Hypothalamus (tissue), 51 donors: ENCODE data around the gene COL9A3.

Source experiments
- DNase-seq, 51 donors: peaks; one replicate each; lab custom pipeline; 2025; lab: John Stamatoyannopoulos, UW

COL9A3 gene

DNA sequence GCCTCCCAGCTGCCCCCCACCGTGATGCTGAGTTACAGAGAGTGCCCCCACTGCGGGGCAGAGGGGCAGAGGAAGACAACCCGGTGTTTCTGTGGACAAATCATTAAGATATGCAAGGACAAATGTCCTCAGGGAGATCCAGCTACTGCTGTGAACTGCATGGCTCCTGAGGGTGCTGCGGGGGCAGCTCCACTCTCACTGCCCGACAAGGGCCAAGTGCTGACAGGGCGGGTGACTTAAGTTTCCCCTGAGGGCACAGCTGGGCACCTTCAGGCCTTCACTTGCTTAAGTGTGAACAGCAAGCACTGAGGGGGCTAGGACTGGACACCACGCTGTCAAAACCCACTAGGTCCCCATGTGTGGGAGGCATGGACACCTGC lies 71.0 kb downstream of the COL9A3 start:
- DNase-seq: no peak

DNA sequence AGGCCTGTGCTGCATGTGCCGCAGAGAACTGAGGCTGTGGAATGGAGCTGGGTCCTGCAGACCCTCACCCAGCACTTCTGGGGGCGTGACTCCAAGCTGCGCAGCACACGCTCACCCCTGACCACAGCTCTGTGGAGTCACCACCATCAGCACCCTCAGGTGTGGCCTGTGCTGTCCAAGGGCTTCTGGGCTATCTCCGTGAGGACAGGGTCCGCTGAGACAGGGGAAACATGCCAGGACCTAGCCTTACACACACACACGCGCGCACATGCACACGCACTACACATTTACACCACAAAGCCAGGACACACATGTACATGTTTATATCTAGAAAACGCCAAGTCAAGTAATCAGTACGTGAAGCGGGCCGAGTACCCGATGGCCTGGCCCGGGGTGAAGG lies 71.6 kb downstream of the COL9A3 start:
- no peak for DNase-seq

DNA sequence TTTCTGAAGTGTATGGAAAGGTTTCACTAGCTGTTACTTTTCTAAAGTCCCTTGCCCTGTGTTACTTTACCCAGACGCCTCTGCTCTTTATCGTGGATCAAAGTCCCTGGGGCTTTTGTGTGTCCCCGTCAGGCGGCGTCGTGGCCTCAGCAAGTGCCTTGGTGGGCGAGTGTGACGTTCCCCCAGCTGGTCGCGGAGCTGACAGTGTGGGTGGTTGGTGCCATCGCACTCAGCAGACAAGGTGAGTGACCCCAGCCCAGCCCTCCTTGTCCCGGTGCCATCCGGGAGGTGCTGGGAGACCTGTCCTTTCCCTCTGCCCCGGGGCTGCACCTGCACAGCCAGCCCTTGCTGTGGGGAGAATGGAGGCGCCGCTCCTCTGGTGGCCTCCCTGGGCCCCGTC lies 72.1 kb downstream of the COL9A3 start:
- no peak for DNase-seq

DNA sequence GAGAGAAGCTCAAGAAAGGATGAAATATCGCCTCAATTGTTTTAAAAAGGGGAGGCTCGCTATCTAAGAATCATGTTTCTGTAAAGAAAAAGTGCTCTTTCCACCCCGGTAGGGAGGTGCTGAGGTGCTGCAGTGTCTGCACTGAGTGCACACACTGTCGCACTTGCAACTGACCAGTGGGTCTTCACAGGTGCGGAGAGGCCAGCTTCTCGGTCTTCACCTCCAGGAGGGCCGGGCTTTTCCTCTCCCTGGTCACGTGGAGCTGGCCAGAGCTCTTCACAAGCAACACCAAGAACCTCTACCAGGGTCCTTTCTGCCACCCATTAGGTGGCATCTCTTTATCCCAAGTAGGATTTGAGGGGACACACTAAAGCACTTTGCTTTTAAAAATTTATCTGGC lies 72.6 kb downstream of the COL9A3 start:
- no peak for DNase-seq

DNA sequence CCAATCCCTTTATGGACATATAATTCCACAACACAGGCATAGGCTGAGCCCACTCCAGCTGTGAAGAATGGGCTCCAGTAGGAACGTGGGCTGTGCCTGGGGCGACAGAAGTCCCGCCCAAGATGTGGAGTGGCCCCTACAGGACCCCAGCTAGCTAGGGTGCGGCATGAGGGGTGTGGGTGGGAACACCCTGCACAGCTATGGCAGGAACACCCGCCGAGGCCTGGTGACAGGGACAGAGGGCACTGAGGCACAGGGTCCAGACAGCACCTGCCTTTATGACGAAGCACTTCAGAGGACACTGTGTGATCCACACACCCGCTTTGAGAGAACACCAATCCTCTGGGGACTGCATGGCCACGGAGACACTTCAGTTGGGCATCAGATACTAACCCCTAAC lies 73.0 kb downstream of the COL9A3 start:
- no peak for DNase-seq

DNA sequence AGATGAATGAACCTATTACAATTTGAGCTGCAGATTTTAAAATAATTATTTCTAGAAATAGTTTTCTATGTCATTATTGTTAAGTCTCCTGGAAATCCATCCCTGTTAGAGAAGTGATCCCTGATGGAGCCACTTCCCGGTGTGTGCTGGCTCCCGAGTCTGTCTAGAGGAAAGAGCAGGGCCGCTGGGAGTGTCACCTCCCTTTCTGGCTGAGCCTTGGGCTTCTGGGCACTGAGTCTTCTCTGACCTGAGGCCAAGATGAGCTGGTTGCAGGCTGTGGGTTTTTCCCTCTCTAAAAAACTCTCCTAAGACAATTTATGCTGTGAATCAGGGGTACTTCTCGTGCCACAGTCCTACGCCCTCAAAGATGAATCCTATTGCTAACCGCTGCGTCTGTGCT lies 73.6 kb downstream of the COL9A3 start:
- DNase-seq: no peak
